Smooth muscle cell (in vitro differentiated cells): ENCODE data around the gene PPP1R15B. TPM values are rescaled to one million over a fixed set of nuclear protein-coding genes. Genes with fewer than 3 reads are reported as not detected.

Experiments
- DNase-seq: peaks from one replicate; lab custom pipeline; 2025; ENCODE audit not compliant: unreplicated experiment; lab: John Stamatoyannopoulos, UW
- H2AFZ ChIP-seq: fragments of 200-600 bp; sonication (generic); 2 replicates; pipeline ENCODE4 v1.6.0; 2016; ENCODE audit warnings: antibody characterized with exemption, low read depth, mild to moderate bottlenecking
- H3F3A ChIP-seq: fragments of 200-600 bp; sonication (generic); 2 replicates; pipeline ENCODE4 v1.6.0; 2017; ENCODE audit warnings: antibody characterized with exemption, low read depth
- H3K27ac ChIP-seq: fragments of 200-600 bp; sonication (generic); 2 replicates; pipeline ENCODE4 v1.5.1; 2016; ENCODE audit warnings: low read depth, mild to moderate bottlenecking
- H3K27me3 ChIP-seq: fragments of 200-600 bp; sonication (generic); 2 replicates; pipeline ENCODE4 v1.6.1; 2016; ENCODE audit warnings: low read depth, mild to moderate bottlenecking
- H3K36me3 ChIP-seq: fragments of 200-600 bp; sonication (generic); 2 replicates; pipeline ENCODE4 v1.5.1; 2016; ENCODE audit warnings: low read depth
- H3K4me1 ChIP-seq: fragments of 200-600 bp; sonication (generic); 2 replicates; pipeline ENCODE4 v1.5.1; 2016; ENCODE audit warnings: low read depth
- H3K4me2 ChIP-seq: fragments of 200-600 bp; sonication (generic); 2 replicates; pipeline ENCODE4 v1.6.0; 2016; ENCODE audit warnings: mild to moderate bottlenecking
- H3K4me3 ChIP-seq: fragments of 200-600 bp; sonication (generic); 2 replicates; pipeline ENCODE4 v1.5.1; 2016; ENCODE audit warnings: mild to moderate bottlenecking
- H3K79me2 ChIP-seq: fragments of 200-600 bp; sonication (generic); 2 replicates; pipeline ENCODE4 v1.6.0; 2016; ENCODE audit warnings: low read depth, mild to moderate bottlenecking
- H3K9ac ChIP-seq: fragments of 200-600 bp; sonication (generic); 2 replicates; pipeline ENCODE4 v1.6.0; 2016; ENCODE audit warnings: low read depth
- H3K9me3 ChIP-seq: fragments of 200-600 bp; sonication (generic); replicated peaks from 2 replicates; pipeline ENCODE4 v1.5.1; 2016; ENCODE audit warnings: low read depth
- H4K20me1 ChIP-seq: fragments of 200-600 bp; sonication (generic); 2 replicates; pipeline ENCODE4 v1.6.0; 2016; ENCODE audit warnings: low read depth
- WGBS: methylation state at CpG from one replicate; pipeline ENCODE4 v1.1.7; 2016; ENCODE audit warnings: low lambda C conversion rate; 5-methylcytosine and 5-hydroxymethylcytosine counted together
- polyA plus RNA-seq: library from polyadenylated mRNA; unstranded; fragments of >200 nt; fragmentation: Nextera tagmentation; extraction: Ambion mirVana; gene quantifications from 2 replicates; pipeline ENCODE4 v1.2.1, GENCODE V29; 2016
- total RNA-seq: library from RNA; depleted of rRNA; stranded (reverse); fragments of >200 nt; gene quantifications from 2 replicates; pipeline ENCODE4 v1.2.3, GENCODE V29; 2014
- TF ChIP-seq, protein P1 (sequence below): fragments of 200-600 bp; sonication (generic); IDR thresholded peaks from 2 replicates; pipeline ENCODE4 v1.5.1; 2017; ENCODE audit warnings: borderline replicate concordance, mild to moderate bottlenecking, antibody characterized with exemption; ENCODE audit not compliant: insufficient read depth, poor library complexity, severe bottlenecking

The PPP1R15B gene
- total and polyA plus RNA-seq, 2 experiments from 2014 or later: 24.1 to 74.8 TPM

DNA sequence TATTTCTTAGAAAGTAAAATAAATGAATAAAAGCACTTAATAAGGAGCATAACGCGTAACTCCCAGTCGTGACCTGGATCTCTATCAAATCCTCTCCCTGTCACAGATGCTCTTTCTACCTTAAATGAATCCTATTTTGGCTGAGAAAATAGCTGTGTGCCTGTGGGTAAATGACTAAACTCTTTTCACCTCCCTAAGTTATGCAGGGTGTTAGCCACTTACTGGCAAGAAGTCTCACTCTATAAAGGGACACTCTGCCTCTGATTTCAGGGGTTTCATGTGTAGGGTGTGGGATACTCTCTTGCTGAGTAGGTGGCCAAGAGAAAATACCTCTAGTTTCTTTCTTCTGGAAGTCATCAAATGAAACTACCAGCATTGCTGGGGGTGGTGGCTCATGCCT is 24.3 kb upstream of the PPP1R15B start:
- Histone ChIP-seq H3K27me3 (no peaks in the 10 kb centered on the region), H3K36me3 (no peaks in the 10 kb centered on the region), H3K4me1 (peaks cover 7% of the 10 kb centered on the region), H3K9me3 (no peaks in the 10 kb centered on the region), H3K4me3 (no peak overlapping the region), H3K9ac (no peak overlapping the region), H4K20me1 (peaks cover 4% of the 10 kb centered on the region), H3K27ac (no peak overlapping the region), H3F3A (peaks cover 24% of the 10 kb centered on the region), H2AFZ (no peak overlapping the region), H3K79me2 (no peaks in the 10 kb centered on the region), H3K4me2 (no peak overlapping the region)
- DNase-seq: no peak
- TF ChIP-seq, protein P1, sequence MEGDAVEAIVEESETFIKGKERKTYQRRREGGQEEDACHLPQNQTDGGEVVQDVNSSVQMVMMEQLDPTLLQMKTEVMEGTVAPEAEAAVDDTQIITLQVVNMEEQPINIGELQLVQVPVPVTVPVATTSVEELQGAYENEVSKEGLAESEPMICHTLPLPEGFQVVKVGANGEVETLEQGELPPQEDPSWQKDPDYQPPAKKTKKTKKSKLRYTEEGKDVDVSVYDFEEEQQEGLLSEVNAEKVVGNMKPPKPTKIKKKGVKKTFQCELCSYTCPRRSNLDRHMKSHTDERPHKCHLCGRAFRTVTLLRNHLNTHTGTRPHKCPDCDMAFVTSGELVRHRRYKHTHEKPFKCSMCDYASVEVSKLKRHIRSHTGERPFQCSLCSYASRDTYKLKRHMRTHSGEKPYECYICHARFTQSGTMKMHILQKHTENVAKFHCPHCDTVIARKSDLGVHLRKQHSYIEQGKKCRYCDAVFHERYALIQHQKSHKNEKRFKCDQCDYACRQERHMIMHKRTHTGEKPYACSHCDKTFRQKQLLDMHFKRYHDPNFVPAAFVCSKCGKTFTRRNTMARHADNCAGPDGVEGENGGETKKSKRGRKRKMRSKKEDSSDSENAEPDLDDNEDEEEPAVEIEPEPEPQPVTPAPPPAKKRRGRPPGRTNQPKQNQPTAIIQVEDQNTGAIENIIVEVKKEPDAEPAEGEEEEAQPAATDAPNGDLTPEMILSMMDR: no peak
- 89% methylated on average over 3 of the region's 3 CpGs for WGBS

DNA sequence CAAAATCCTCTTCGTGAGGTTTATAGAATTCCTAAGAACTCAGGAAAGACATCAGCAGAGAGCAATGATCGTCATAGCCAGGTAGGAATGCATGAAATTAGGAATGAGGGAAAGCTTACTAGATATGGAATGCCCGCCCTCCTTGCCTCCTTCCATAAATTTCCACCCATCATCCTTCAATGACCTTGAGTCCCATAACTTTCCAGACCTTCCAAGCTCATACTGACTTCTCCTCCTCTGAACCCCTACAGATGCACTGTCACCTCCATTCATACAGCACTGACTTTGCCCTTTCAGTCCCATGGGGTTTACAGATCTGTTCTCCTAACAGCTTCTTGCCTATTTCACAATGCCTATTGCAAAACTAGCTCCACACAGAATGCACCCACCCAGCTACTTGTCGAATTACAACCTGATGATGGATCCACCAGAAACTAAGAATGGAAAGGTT is 23.8 kb upstream of the PPP1R15B start:
- no peak overlapping the region for H3K9ac ChIP-seq
- peaks cover 7% of the 10 kb centered on the region for H3K4me1 ChIP-seq
- DNase-seq: no peak
- no peaks in the 10 kb centered on the region for H3K27me3 ChIP-seq
- H3K36me3 ChIP-seq: no peaks in the 10 kb centered on the region
- no peak overlapping the region for H3K4me3 ChIP-seq
- H3K27ac ChIP-seq: no peak overlapping the region
- no peaks in the 10 kb centered on the region for H3K79me2 ChIP-seq
- H4K20me1 ChIP-seq: peaks cover 4% of the 10 kb centered on the region
- H3K9me3 ChIP-seq: no peaks in the 10 kb centered on the region
- TF ChIP-seq, protein P1: no peak
- no peak overlapping the region for H3K4me2 ChIP-seq
- H2AFZ ChIP-seq: no peak overlapping the region
- 76% methylated on average over 4 of the region's 4 CpGs for WGBS
- H3F3A ChIP-seq: peaks cover 24% of the 10 kb centered on the region

DNA sequence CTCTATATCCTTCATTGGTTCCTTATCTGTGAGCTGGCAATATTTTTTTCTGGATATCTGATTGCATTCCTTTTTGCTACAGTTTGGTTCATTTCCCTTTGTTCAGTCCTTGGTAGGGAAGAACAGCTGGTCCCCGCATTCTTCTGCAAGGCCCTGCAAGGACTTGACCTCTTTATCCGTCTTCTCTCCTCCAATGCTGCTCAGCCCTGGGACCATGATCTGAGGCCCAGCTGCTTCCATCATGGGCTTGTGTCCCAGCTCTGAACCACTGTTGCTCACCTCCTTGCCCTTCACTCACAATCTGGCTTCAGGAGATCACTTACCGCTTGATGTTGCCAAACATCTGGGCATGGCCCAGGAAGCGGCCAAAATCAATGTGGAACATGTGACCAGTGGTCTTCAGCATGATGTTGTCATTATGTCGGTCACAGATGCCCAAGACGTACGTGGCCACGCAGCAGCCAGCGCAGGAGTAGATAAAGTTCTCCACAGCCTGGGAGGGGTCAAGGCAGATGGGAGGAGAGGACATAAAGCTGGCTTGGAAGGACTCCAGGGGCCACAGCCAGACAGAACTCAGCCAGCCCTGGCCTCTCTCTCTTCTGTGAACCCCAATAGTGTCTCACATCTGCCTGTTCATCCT is 22.6 kb upstream of the PPP1R15B start:
- H2AFZ ChIP-seq: no peak overlapping the region
- TF ChIP-seq, protein P1: no peak
- H3K9ac ChIP-seq: no peak overlapping the region
- peaks cover 16% of the 10 kb centered on the region for H3F3A ChIP-seq
- no peaks in the 10 kb centered on the region for H3K27me3 ChIP-seq
- H3K79me2 ChIP-seq: no peaks in the 10 kb centered on the region
- no peaks in the 10 kb centered on the region for H3K36me3 ChIP-seq
- H3K27ac ChIP-seq: no peak overlapping the region
- 100% methylated on average over 9 of the region's 9 CpGs for WGBS
- no peaks in the 10 kb centered on the region for H3K9me3 ChIP-seq
- no peak overlapping the region for H3K4me3 ChIP-seq
- no peak for DNase-seq
- peaks cover 4% of the 10 kb centered on the region for H4K20me1 ChIP-seq
- peaks cover 7% of the 10 kb centered on the region for H3K4me1 ChIP-seq
- H3K4me2 ChIP-seq: no peak overlapping the region

DNA sequence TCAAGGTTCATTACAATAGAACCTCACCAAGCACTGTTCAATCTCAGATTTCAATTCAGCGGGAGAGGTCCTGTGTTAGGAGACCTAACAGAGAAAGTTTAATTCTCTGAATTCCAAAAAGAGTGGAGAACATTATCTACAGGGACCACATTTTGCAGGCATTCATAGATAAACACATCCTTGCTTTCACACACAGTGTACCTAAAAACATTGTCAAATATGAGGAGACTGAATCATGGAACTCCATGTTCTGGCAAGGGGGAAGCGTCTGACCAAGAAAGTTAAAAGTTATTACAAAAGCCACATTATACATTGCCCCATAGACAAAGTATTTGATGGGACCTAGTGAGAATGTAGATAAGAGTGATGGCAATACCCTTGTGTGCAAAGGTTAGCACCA is 21.1 kb upstream of the PPP1R15B start:
- Histone ChIP-seq H3K27me3 (no peaks in the 10 kb centered on the region), H3K9me3 (no peaks in the 10 kb centered on the region), H3K27ac (no peak overlapping the region), H3K4me1 (no peaks in the 10 kb centered on the region), H3K79me2 (no peaks in the 10 kb centered on the region), H3K4me2 (no peak overlapping the region), H2AFZ (no peak overlapping the region), H3K4me3 (no peak overlapping the region), H3F3A (peaks cover 4% of the 10 kb centered on the region), H4K20me1 (no peaks in the 10 kb centered on the region), H3K36me3 (no peaks in the 10 kb centered on the region), H3K9ac (no peak overlapping the region)
- no peak for DNase-seq
- WGBS: 94% methylated on average over 2 of the region's 2 CpGs
- TF ChIP-seq, protein P1: no peak
